Muscle of back (tissue), 11 donors: ENCODE measurements around the gene NEUROD4. TPM values are rescaled to one million over a fixed set of nuclear protein-coding genes. Genes with fewer than 3 reads are reported as not detected.

ENCODE experiments used
- DNase-seq, 3 donors: peaks; one replicate each; pipeline versions ENCODE4 v3.0.0 to v3.0.0-alpha.2; 2013
- polyA plus RNA-seq, 10 donors: library from polyadenylated mRNA; unstranded; fragments of 120-200 nt; gene quantifications; one replicate each; pipeline ENCODE4 v1.2.1, GENCODE V29; 2013; ENCODE audit not compliant: insufficient read length in 10 of 10

Gene NEUROD4
- polyA plus RNA-seq, 10 donors: not detected

DNA sequence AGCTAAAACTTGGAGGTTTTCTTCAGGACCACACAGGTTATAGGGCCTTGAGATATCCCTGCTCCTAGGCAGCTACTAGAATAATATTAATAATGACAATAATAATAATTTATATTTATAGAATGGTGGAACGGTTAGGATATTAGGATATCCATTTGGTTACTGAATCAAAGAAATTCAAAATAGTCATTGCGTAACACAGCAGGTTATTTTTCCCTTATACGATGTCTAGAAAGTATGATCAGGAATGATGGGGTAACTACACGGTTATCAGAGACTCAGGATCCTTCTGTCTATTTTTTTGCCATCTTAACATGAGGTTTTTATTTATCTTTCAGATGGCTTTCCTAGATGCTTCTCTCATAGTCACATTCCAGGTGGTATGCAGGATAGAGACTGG lies 39.0 kb downstream of the NEUROD4 start:
- DNase-seq: no peak

DNA sequence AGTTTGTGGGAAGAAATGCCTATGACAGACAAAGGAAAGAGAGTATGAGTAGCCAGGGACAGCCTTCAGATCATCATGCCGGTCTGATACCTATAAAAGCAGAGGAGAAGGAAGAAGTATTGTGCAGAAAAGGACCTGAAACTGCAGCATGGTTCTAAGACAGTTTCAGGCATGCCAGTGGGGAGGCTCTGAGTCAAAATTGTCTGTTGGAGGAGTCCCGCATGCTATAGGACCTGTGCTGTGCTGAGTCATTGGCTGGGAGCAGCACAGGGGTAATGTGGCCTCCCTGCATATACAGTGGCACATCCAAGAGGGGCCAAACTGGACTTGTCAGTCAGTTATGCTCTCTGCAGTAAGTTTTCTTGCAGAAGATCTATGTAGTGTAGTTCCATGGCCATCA lies 40.7 kb downstream of the NEUROD4 start:
- DNase-seq: no peak

DNA sequence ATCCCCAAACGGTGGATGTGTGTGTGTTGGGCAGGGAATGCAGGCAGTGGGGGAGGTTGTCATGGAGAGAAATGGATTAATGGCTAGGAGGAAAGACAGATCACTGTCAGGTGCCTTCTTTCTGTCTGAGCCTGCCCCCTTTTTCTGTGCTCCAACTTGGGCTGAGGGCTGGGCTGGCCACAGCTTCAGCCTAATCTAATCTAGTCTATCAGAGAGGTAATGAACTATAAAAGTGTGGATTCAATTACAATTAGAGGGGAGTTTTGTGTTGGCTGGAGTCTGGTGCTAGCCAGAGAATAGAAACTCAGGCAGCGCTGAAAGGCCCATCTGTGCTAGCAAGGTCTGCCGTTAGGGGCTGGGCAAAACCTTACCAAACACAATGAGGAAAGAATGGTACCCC lies 41.2 kb downstream of the NEUROD4 start:
- DNase-seq: no peak

DNA sequence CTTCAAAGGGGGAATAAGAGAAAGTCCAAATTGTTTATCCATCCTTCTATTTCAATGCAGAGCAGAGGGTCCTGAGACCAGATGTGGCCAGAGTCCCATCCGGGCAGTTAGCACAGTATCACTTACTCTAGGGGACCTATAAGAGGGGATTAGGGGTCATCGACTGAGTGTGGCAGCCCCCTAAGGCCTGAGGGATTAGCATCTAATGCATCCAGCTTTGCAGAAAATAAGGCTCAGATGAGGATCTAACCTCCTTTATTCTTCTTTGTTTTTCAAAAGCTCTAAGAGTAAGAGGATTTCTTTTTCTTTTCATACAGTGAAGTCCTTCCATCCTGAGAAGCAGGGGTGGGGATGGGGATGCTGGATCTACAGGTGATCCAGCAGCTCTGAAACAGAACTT lies 43.5 kb downstream of the NEUROD4 start:
- DNase-seq: no peak

DNA sequence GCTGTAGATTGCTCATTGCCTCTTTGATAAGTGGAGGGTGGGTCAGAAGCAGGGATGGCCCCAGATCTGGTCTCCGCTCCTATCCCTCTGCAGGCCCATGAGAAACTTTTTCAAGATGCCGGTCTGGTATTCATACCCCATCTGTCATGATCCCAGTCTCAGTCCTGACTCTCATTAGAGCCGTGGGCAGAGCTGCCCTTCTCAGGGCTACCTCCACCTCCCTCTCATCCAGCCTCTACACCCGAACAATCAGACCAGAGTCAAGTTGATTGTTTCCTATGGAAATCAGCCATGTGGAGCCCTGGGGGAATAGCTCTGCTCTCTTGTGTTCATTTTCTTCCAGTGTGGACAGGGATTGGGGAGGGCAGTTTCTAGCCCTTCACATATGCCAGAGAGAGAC lies 45.8 kb downstream of the NEUROD4 start:
- DNase-seq: no peak

DNA sequence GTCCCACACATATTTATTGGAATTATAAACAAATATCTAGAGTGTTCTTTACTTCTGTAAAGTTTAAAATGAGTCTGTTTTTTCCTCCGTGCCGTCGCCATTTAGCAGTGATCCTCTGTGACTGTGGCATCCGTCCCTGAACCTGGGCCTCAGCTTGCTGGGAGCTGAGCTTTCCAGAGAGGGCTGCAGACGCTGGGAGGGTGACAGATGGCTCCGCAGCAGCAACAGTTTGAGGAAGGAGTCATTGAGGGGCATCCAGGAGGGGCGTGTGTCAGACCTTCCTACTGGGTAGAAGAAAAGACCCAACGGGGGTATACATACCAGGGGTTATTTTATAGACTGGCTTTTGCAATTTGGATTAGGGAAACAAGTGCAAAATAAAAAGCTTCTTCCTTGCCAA lies 47.9 kb downstream of the NEUROD4 start:
- no peak for DNase-seq

DNA sequence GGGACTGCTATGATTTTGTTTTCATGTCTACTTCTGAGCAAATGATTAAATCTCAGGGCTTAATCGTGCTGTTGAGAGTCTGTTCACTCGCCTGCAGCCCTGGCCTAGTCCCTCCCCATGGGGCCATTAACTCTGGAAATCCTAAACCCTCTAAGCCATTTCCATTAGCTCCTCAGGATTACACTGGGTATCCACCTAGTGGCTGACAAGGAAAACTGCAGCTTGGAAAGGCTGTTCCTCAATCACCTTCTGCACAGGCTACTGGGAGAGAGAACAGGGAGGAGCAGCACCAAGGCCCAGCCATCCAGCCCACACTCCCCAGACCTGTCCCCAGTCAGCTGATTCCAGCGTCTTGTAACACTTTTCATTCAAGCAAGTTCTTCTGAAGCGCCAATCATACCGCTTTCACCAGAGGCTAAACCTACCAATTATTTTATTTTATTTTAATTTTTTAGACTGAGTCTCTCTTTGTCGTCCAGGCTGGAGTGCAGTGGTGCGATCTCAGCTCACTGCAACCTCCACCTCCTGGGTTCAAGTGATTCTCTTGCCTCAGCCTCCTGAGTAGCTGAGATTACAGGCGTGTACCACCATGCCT lies 48.7 kb downstream of the NEUROD4 start:
- DNase-seq: peak; percentile 26 to 69 (median 50)

DNA sequence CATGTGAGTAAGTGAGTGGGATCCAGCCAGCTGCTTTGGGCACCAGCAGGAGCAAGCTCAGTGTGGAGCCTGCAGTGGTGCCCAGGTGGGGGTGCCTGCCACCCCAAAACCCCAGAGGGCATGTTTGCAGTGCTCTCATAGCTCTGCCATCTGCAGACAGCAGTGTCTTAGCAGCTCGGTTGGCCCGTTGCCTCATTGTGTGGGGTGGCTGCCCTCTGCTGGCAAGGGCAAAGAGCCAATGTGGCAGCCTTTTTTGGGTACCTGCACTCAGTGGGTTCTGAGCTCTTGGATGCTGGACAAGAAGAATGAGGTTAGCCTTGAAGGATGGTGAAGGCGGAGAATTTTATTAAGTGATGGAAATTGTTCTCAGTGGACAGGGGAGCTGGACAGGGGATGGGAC lies 52.3 kb downstream of the NEUROD4 start:
- DNase-seq: peak in 2 of 3 donors; percentile 12 to 24

DNA sequence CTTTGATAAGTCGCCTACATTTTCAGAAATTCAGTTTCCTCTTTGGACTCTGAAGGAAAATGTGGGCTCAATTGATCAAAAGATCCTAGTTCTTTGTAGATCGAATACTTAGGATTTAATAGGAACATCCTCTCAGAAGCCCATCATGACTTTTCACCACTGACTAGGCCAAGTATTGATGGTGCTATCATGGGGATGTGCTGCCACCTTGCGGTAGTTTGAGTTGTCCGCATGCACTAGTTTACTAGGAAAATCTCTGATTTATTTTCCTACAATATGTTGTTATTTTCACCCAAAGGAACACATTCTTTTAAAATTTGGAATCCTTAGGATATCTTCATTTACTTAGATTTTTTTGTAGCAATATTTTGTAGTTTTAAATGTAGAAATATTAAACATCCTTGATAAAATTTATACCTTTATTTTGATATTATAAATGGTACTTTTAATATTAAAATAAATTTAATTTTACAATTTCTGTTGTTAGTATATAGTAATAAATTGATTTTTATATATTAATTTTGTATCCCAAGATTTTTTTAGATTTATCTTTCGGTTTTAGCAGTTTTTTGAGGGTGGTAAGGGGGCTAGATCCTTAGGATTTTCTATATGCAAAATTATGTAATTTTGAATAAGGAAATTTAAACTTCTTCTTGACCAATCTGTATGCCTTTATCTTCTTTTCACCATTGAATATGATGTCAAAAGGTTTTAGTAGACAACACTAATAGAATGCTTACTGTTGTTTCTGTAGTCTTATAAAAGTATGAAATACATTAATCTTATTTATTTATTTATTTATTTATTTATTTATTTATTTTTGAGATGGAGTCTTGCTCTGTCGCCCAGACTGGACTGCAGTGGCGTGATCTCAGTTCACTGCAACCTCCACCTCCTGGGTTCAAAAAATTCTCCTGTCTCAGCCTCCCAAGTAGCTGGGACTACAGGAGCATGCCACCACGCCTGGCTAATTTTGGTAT lies 53.6 kb downstream of the NEUROD4 start:
- DNase-seq: peak; percentile 64 to 82 (median 79)

DNA sequence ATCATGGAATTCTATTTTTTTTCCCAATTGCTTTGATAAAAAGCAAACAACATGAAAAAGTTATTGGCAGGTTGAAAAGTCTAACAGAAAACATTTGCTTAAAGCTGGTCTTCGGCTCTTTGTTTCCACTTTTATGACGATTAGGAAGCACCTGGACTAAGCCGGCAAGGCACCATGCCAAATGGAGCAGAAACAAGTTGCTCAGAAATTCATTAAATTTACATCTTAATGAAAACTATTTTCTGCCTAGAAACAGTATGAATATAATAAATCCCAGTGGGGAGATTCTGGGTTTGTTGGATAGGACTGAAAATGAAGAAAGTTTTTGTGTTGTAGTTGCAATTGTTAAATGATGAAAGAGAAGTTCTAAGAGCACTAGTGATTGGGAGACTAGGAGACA lies 55.0 kb downstream of the NEUROD4 start:
- peak in 2 of 3 donors; percentile 15 to 34 for DNase-seq

Other genes with a start within 250 kb of the NEUROD4 start
- not detected for gene MUCL1, start 165.5 kb upstream of the NEUROD4 start, polyA plus RNA-seq
- gene TESPA1, start 35.2 kb upstream of the NEUROD4 start, polyA plus RNA-seq: 1 to 10 TPM in 9 of 10 donors, under 1 TPM in 1; 0.99 to 7.6 (median 1.6) TPM
- gene OR9K2, start 106.4 kb downstream of the NEUROD4 start, polyA plus RNA-seq: not detected
- gene OR10A7, start 201.1 kb downstream of the NEUROD4 start, polyA plus RNA-seq: not detected
- not detected for gene OR6C74, start 224.6 kb downstream of the NEUROD4 start, polyA plus RNA-seq